Stomach (tissue), 9 donors: ENCODE results near the gene FAR1. TPM values are rescaled to one million over a fixed set of nuclear protein-coding genes. Genes with fewer than 3 reads are reported as not detected.

Source experiments
- DNase-seq, 2 donors: peaks; one replicate each; pipeline versions ENCODE4 v3.0.0 to v3.0.0-alpha.2; 2013 to 2019
- H3K27ac ChIP-seq, 5 donors: fragments of 200-600 bp in 4 of 5; sonication (generic) in 4 of 5; one replicate each; pipeline ENCODE4 v1.5.1; 2013 to 2019; ENCODE audit warnings: mild to moderate bottlenecking in 1 of 5, moderate library complexity in 1 of 5
- H3K27me3 ChIP-seq, 3 donors: fragments of 200-600 bp; sonication (generic); one replicate each; pipeline ENCODE4 v1.5.1; 2017 to 2019; ENCODE audit warnings: mixed run types in 1 of 3
- H3K36me3 ChIP-seq, 4 donors: fragments of 200-600 bp; sonication (generic); 1 replicate in 3 of 4; 2 replicates in 1 of 4; pipeline ENCODE4 v1.5.1; 2016 to 2019
- H3K4me1 ChIP-seq, 4 donors: fragments of 200-600 bp; sonication (generic); one replicate each; pipeline ENCODE4 v1.5.1; 2016 to 2019
- H3K4me3 ChIP-seq, 4 donors: fragments of 200-600 bp; sonication (generic) in 3 of 4; one replicate each; pipeline ENCODE4 v1.5.1; 2016 to 2019; ENCODE audit warnings: mild to moderate bottlenecking in 1 of 4
- H3K9me3 ChIP-seq, 4 donors: fragments of 200-600 bp; sonication (generic); one replicate each; pipeline ENCODE4 v1.5.1; 2016 to 2019
- EP300 ChIP-seq: sonication (generic); formaldehyde crosslinking; IDR thresholded peaks from one replicate; pipeline ENCODE4 v1.6.1; 2017; ENCODE audit warnings: antibody characterized with exemption
- POLR2A ChIP-seq, 4 donors: fragments of 450-650 bp; IDR thresholded peaks; one replicate each; pipeline ENCODE4 v1.6.1; 2016; ENCODE audit warnings: antibody characterized with exemption in 4 of 4, control low read depth in 2 of 4, mild to moderate bottlenecking in 1 of 4, moderate library complexity in 1 of 4
- POLR2AphosphoS5 ChIP-seq, 3 donors: sonication (generic); formaldehyde crosslinking; IDR thresholded peaks; one replicate each; pipeline ENCODE4 v1.6.1; 2016; ENCODE audit warnings: antibody characterized with exemption in 3 of 3
- WGBS, 5 donors: extraction: QIAGEN DNeasy Blood & Tissue Kit in 3 of 5; methylation state at CpG; one replicate each; pipeline versions ENCODE4 v1.1.5 to v1.1.7; 2013 to 2018; 5-methylcytosine and 5-hydroxymethylcytosine counted together
- intact Hi-C: fragments of 100-400 bp; cut with DNase I; formaldehyde crosslinking; loops from one replicate; pipeline ENCODE4 v1.15.1; 2023; ENCODE audit warnings: low total_unique reads
- polyA plus RNA-seq, 3 donors: library from polyadenylated mRNA; stranded (reverse); fragments of 200-250 nt; gene quantifications; one replicate each; pipeline ENCODE4 v1.2.3, GENCODE V29; 2013
- total RNA-seq, 5 donors: library from RNA; depleted of rRNA; stranded (reverse); fragments of >200 nt; gene quantifications; one replicate each; pipeline versions ENCODE4 v1.1.0 to v1.2.3, GENCODE V29; 2014 to 2016
- TF ChIP-seq, protein P1 (sequence below), 7 experiments: fragments of 450-650 bp in 4 of 7; fragments of 200-600 bp in 3 of 7; sonication (generic) in 3 of 7; IDR thresholded peaks; one replicate each; pipeline ENCODE4 v1.5.1; 2016 to 2019; ENCODE audit warnings: antibody characterized with exemption in 7 of 7, control low read depth in 2 of 7, mild to moderate bottlenecking in 1 of 7
- donor health status: healthy with polysubstance abuse.
- donor health status: Bipolar disorder and iron deficiency.
- donor health status: healthy.

The FAR1 gene
- total and polyA plus RNA-seq, 8 donors: 27.0 to 374 (median 90.7) TPM

DNA sequence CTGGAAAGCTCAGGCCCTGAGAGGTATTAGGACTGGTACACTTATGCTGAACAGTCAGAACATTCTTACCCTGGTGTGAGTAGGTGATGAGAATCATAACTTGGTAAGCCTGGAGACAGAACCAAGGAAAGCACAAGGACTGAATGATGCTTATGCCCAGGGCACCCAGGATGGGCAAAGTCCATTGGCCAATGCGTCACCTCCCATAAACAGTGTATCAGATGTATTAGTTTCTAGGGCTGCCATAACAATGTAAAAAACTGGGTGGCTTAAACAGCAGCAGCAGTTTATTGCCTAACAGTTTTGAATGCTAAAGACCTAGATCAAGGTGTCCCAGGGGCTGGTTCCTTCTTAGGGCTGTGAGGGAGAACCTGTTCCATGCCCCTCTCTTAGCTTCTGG, 107.0 kb downstream of the FAR1 start:
- H3K4me3 ChIP-seq: no peak overlapping the region
- TF ChIP-seq POLR2AphosphoS5 (IDR thresholded peaks at IDR 0.05): no peak
- TF ChIP-seq, protein P1, sequence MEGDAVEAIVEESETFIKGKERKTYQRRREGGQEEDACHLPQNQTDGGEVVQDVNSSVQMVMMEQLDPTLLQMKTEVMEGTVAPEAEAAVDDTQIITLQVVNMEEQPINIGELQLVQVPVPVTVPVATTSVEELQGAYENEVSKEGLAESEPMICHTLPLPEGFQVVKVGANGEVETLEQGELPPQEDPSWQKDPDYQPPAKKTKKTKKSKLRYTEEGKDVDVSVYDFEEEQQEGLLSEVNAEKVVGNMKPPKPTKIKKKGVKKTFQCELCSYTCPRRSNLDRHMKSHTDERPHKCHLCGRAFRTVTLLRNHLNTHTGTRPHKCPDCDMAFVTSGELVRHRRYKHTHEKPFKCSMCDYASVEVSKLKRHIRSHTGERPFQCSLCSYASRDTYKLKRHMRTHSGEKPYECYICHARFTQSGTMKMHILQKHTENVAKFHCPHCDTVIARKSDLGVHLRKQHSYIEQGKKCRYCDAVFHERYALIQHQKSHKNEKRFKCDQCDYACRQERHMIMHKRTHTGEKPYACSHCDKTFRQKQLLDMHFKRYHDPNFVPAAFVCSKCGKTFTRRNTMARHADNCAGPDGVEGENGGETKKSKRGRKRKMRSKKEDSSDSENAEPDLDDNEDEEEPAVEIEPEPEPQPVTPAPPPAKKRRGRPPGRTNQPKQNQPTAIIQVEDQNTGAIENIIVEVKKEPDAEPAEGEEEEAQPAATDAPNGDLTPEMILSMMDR (IDR thresholded peaks at IDR 0.05): no peak
- TF ChIP-seq POLR2A (IDR thresholded peaks at IDR 0.05): no peak
- no peak for TF ChIP-seq EP300
- peaks cover 0 to 7% (median 0%) of the 10 kb centered on the region in 4 donors for H3K4me1 ChIP-seq
- no peaks in the 10 kb centered on the region for H3K9me3 ChIP-seq
- H3K27ac ChIP-seq: no peak overlapping the region
- H3K36me3 ChIP-seq: no peaks in the 10 kb centered on the region
- intact Hi-C loops: loop anchor here (10.0 kb wide), 1 partner anchor 469 kb away; no protein-coding TSS in a partner anchor
- no peak for DNase-seq
- H3K27me3 ChIP-seq: peaks cover 0 to 4% (median 0%) of the 10 kb centered on the region in 3 donors
- WGBS, 5 donors: 80 to 100% (median 90%) methylated on average over 1 of the region's 1 CpG

GRCh38 chr11:13776134-13776815, 107.8 kb downstream of the FAR1 start:
- intact Hi-C loops: loop anchor here (10.0 kb wide), 1 partner anchor 469 kb away; no protein-coding TSS in a partner anchor
- WGBS, 5 donors: 88 to 94% (median 90%) methylated on average over 3 of the region's 3 CpGs
- peaks cover 0 to 4% (median 0%) of the 10 kb centered on the region in 3 donors for H3K27me3 ChIP-seq
- H3K27ac ChIP-seq: no peak overlapping the region
- H3K4me3 ChIP-seq: no peak overlapping the region
- H3K4me1 ChIP-seq: peaks cover 0 to 7% (median 0%) of the 10 kb centered on the region in 4 donors
- DNase-seq: peak in 1 of 2 donors; percentile 20
- H3K36me3 ChIP-seq: no peaks in the 10 kb centered on the region
- H3K9me3 ChIP-seq: no peaks in the 10 kb centered on the region
- TF ChIP-seq, protein P1 (IDR thresholded peaks at IDR 0.05): no peak
- TF ChIP-seq EP300 (no peak), POLR2AphosphoS5 (IDR thresholded peaks at IDR 0.05) (no peak), POLR2A (IDR thresholded peaks at IDR 0.05) (no peak)

DNA sequence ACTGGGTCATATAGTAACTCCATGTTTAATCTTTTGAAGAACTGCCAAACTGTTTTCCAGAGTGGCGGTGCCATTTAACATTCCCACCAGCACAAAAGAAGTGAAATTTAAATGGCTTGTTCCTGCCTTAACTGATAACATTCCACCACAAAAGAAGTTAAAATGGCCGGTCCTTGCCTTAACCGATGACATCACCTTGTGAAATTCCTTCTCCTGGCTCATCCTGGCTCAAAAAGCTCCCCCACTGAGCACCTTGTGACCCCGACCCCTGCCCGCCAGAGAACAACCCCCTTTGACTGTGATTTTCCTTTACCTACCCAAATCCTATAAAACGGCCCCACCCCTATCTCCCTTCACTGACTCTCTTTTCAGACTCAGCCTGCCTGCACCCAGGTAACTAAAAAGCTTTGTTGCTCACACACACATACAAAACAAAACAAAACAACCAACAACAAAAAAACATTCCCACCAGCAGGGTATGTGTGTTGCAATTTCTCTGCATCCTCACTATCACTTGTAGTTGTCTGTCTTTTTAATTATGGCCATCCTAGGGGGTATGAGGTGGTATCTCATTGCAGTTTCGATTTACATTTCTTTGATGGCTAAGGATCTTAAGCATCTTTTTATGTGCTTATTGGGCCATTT, 109.0 kb downstream of the FAR1 start:
- no peak for DNase-seq
- no peak overlapping the region for H3K4me3 ChIP-seq
- peaks cover 0 to 4% (median 0%) of the 10 kb centered on the region in 4 donors for H3K4me1 ChIP-seq
- intact Hi-C loops: loop anchor here (10.0 kb wide), 1 partner anchor 467 kb away; no protein-coding TSS in a partner anchor
- no peaks in the 10 kb centered on the region for H3K36me3 ChIP-seq
- 25 to 42% (median 31%) methylated on average over 7 of the region's 7 CpGs for WGBS, 5 donors
- peaks cover 0 to 4% (median 0%) of the 10 kb centered on the region in 3 donors for H3K27me3 ChIP-seq
- TF ChIP-seq, protein P1 (IDR thresholded peaks at IDR 0.05): no peak
- TF ChIP-seq POLR2A (IDR thresholded peaks at IDR 0.05): no peak
- TF ChIP-seq EP300: no peak
- no peak for TF ChIP-seq POLR2AphosphoS5 (IDR thresholded peaks at IDR 0.05)
- H3K27ac ChIP-seq: no peak overlapping the region
- H3K9me3 ChIP-seq: no peaks in the 10 kb centered on the region

DNA sequence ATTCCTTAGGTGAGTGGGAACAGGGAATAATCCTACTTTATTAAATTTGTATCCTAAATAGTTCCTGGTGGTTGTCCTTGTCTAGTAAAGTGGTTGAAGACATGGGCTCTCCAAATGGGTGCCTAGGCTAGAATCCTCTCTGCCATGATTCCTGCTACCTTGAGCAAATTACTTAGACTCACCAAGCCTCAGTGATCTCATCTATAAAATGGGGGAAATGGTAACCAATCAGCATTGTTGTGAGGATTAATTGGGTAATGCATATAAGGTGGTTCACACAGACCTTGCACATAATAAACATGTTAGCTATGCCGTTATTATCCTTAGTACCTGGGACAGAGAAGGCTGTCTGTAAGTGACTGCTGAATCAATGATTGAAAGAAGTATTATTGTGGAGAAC, 109.9 kb downstream of the FAR1 start:
- Histone ChIP-seq H3K4me3 (no peak overlapping the region), H3K27me3 (peaks cover 0 to 4% (median 0%) of the 10 kb centered on the region in 3 donors), H3K9me3 (no peaks in the 10 kb centered on the region), H3K4me1 (no peaks in the 10 kb centered on the region), H3K27ac (no peak overlapping the region), H3K36me3 (no peaks in the 10 kb centered on the region)
- no peak for DNase-seq
- WGBS, 5 donors: 76 to 95% (median 81%) methylated on average over 1 of the region's 1 CpG
- intact Hi-C loops: loop anchor here (10.0 kb wide), 1 partner anchor 466 kb away; no protein-coding TSS in a partner anchor
- TF ChIP-seq EP300 (no peak), POLR2AphosphoS5 (IDR thresholded peaks at IDR 0.05) (no peak), POLR2A (IDR thresholded peaks at IDR 0.05) (no peak)
- TF ChIP-seq, protein P1 (IDR thresholded peaks at IDR 0.05): no peak
